Right lobe of liver (tissue), 4 donors: ENCODE measurements around the gene MPDU1.

Experiments used
- POLR2A ChIP-seq: fragments of 450-650 bp; IDR thresholded peaks from one replicate; pipeline ENCODE4 v1.6.1; 2017; ENCODE audit warnings: antibody characterized with exemption, mild to moderate bottlenecking
- TF ChIP-seq, protein P1 (sequence below), 4 donors: fragments of 200-600 bp in 3 of 4; fragments of 450-650 bp in 1 of 4; IDR thresholded peaks; one replicate each; pipeline versions ENCODE4 v1.5.1 to v1.8.0; 2016 to 2022; ENCODE audit warnings: antibody characterized with exemption in 4 of 4, mild to moderate bottlenecking in 2 of 4
- donor health status: DM: no; HTN: no; CAD: no.
- donor health status: DM: no; HTN: no; CAD: no.
- donor health status: DM: no; HTN: yes; CAD: no.

DNA sequence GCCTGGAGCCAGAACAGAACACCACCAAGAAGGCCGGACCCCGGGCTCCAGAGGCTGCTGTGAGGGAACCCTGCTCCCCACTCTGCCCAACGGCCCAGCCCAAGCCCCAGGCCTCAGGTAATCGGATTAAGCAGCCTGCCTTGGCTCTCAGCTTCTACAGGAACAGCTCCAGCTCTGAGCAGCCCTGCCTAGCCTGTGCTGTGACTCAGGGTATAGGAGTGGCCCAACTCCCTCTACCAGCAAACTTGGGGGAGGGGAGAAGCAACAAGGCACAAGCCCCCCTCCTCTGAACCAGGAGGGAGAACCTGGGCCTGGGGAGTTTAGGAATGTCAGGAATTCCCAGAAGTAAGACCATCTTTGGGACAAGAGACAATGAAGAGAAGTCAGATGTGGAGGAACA, 7.1 kb downstream of the MPDU1 start:
- TF ChIP-seq, protein P1, sequence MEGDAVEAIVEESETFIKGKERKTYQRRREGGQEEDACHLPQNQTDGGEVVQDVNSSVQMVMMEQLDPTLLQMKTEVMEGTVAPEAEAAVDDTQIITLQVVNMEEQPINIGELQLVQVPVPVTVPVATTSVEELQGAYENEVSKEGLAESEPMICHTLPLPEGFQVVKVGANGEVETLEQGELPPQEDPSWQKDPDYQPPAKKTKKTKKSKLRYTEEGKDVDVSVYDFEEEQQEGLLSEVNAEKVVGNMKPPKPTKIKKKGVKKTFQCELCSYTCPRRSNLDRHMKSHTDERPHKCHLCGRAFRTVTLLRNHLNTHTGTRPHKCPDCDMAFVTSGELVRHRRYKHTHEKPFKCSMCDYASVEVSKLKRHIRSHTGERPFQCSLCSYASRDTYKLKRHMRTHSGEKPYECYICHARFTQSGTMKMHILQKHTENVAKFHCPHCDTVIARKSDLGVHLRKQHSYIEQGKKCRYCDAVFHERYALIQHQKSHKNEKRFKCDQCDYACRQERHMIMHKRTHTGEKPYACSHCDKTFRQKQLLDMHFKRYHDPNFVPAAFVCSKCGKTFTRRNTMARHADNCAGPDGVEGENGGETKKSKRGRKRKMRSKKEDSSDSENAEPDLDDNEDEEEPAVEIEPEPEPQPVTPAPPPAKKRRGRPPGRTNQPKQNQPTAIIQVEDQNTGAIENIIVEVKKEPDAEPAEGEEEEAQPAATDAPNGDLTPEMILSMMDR (IDR thresholded peaks at IDR 0.05), result no peak
- no peak for TF ChIP-seq POLR2A
